ENCODE results near the gene CNBP. TPM values are rescaled to one million over a fixed set of nuclear protein-coding genes. Genes with fewer than 3 reads are reported as not detected.

The CNBP gene
- total RNA-seq, 1 experiment from 2014 or later = 438 TPM

- Histone ChIP-seq H3K27ac (ENCODE audit: low read depth, low read length, poor library complexity, severe bottlenecking) (no peak overlapping the region), H3K27me3 (replicated peaks; ENCODE audit: insufficient read depth, low read depth, low read length, poor library complexity) (no peaks in the 10 kb centered on the region), H3K36me3 (ENCODE audit: insufficient read depth, low read length, poor library complexity, severe bottlenecking) (peaks cover 52% of the 10 kb centered on the region), H3K4me3 (ENCODE audit: low read depth, low read length, poor library complexity, severe bottlenecking) (no peak overlapping the region), H3K4me1 (ENCODE audit: insufficient read depth, low read length, poor library complexity, severe bottlenecking) (no peaks in the 10 kb centered on the region), H3K9me3 (ENCODE audit: low read depth, low read length, poor library complexity, severe bottlenecking) (no peaks in the 10 kb centered on the region)
- DNase-seq (ENCODE audit: low spot score) = no peak
- POLR2A ChIA-PET (ENCODE audit: low non-redundant PET) = no interaction called here
- intact Hi-C loops (cut with micrococcal nuclease; ENCODE audit: unreplicated experiment) = no loop called here
- no TSS peak for BruUV-seq (replicated peaks)
- TF ChIP-seq EZH2 (IDR thresholded peaks at IDR 0.05; ENCODE audit: borderline replicate concordance, low read depth, low read length, poor library complexity, severe bottlenecking) (no peak), CTCF (conservative IDR thresholded peaks at IDR 0.05; ENCODE audit: low read depth, low read length) (no peak)
- CTCF ChIA-PET = interaction anchor here (0.9 kb wide), 1 partner anchor 162 kb away, joined by 5 read pairs; no protein-coding TSS in a partner anchor
Observed at GRCh38 chr3:129132097-129132866, 51.4 kb downstream of the CNBP start.

GRCh38 chr3:129131465-129132088 lies 52.1 kb downstream of the CNBP start:
- Histone ChIP-seq H3K27me3 (replicated peaks; ENCODE audit: insufficient read depth, low read depth, low read length, poor library complexity) (no peaks in the 10 kb centered on the region), H3K9me3 (ENCODE audit: low read depth, low read length, poor library complexity, severe bottlenecking) (no peaks in the 10 kb centered on the region), H3K4me3 (ENCODE audit: low read depth, low read length, poor library complexity, severe bottlenecking) (no peak overlapping the region), H3K4me1 (ENCODE audit: insufficient read depth, low read length, poor library complexity, severe bottlenecking) (no peaks in the 10 kb centered on the region), H3K27ac (ENCODE audit: low read depth, low read length, poor library complexity, severe bottlenecking) (no peak overlapping the region), H3K36me3 (ENCODE audit: insufficient read depth, low read length, poor library complexity, severe bottlenecking) (peaks cover 48% of the 10 kb centered on the region)
- CTCF ChIA-PET = no interaction called here
- POLR2A ChIA-PET (ENCODE audit: low non-redundant PET) = no interaction called here
- no TSS peak for BruUV-seq (replicated peaks)
- intact Hi-C loops (cut with micrococcal nuclease; ENCODE audit: unreplicated experiment) = no loop called here
- TF ChIP-seq EZH2 (IDR thresholded peaks at IDR 0.05; ENCODE audit: borderline replicate concordance, low read depth, low read length, poor library complexity, severe bottlenecking) (no peak), CTCF (conservative IDR thresholded peaks at IDR 0.05; ENCODE audit: low read depth, low read length) (no peak)
- DNase-seq (ENCODE audit: low spot score) = no peak

GRCh38 chr3:129130291-129130813 lies 53.3 kb downstream of the CNBP start:
- Histone ChIP-seq H3K4me3 (ENCODE audit: low read depth, low read length, poor library complexity, severe bottlenecking) (no peak overlapping the region), H3K27me3 (replicated peaks; ENCODE audit: insufficient read depth, low read depth, low read length, poor library complexity) (no peaks in the 10 kb centered on the region), H3K27ac (ENCODE audit: low read depth, low read length, poor library complexity, severe bottlenecking) (no peak overlapping the region), H3K9me3 (ENCODE audit: low read depth, low read length, poor library complexity, severe bottlenecking) (no peaks in the 10 kb centered on the region), H3K36me3 (ENCODE audit: insufficient read depth, low read length, poor library complexity, severe bottlenecking) (peaks cover 48% of the 10 kb centered on the region), H3K4me1 (ENCODE audit: insufficient read depth, low read length, poor library complexity, severe bottlenecking) (no peaks in the 10 kb centered on the region)
- BruUV-seq (replicated peaks) = no TSS peak
- DNase-seq (ENCODE audit: low spot score) = no peak
- POLR2A ChIA-PET (ENCODE audit: low non-redundant PET) = interaction anchor here (0.5 kb wide), 1 partner anchor 103 kb away, joined by 3 read pairs; no protein-coding TSS in a partner anchor
- TF ChIP-seq EZH2 (IDR thresholded peaks at IDR 0.05; ENCODE audit: borderline replicate concordance, low read depth, low read length, poor library complexity, severe bottlenecking) (no peak), CTCF (conservative IDR thresholded peaks at IDR 0.05; ENCODE audit: low read depth, low read length) (no peak)
- CTCF ChIA-PET = no interaction called here
- intact Hi-C loops (cut with micrococcal nuclease; ENCODE audit: unreplicated experiment) = no loop called here

Measured in A673 (cell line).